ENCODE results near the gene MPPED1.

Gene MPPED1

GRCh38 chr22:43535741-43536140 is 123.9 kb downstream of the MPPED1 start:
- TF ChIP-seq ZBTB7A (IDR thresholded peaks at IDR 0.05; ENCODE audit: low read depth) (no peak), CREB1 (IDR thresholded peaks at IDR 0.05; ENCODE audit: low read depth) (no peak), TEAD4 (IDR thresholded peaks at IDR 0.05) (no peak), EGR1 (IDR thresholded peaks at IDR 0.05) (no peak), FOXM1 (IDR thresholded peaks at IDR 0.05; ENCODE audit: borderline replicate concordance, low read depth) (no peak), USF1 (IDR thresholded peaks at IDR 0.05) (no peak), REST (IDR thresholded peaks at IDR 0.05; ENCODE audit: low read depth) (no peak)

- TF ChIP-seq MAX (IDR thresholded peaks at IDR 0.05) = no peak
- TF ChIP-seq YY1 (IDR thresholded peaks at IDR 0.05; ENCODE audit: low read depth) = no peak
- TF ChIP-seq CREB1 (IDR thresholded peaks at IDR 0.05; ENCODE audit: low read depth) = no peak
- no peak for TF ChIP-seq USF1 (IDR thresholded peaks at IDR 0.05)
- no peak for TF ChIP-seq TAF1 (IDR thresholded peaks at IDR 0.05; ENCODE audit: low read depth)
- TF ChIP-seq RAD21 (IDR thresholded peaks at IDR 0.05; ENCODE audit: low read depth) = no peak
- TF ChIP-seq FOXM1 (IDR thresholded peaks at IDR 0.05; ENCODE audit: borderline replicate concordance, low read depth) = no peak
- TF ChIP-seq REST (IDR thresholded peaks at IDR 0.05; ENCODE audit: low read depth) = no peak
- TF ChIP-seq ZBTB7A (IDR thresholded peaks at IDR 0.05; ENCODE audit: low read depth) = no peak
- no peak for TF ChIP-seq EP300 (IDR thresholded peaks at IDR 0.05; ENCODE audit: borderline replicate concordance)
- TF ChIP-seq TEAD4 (IDR thresholded peaks at IDR 0.05) = no peak
- TF ChIP-seq CEBPB (IDR thresholded peaks at IDR 0.05) = no peak
- no peak for TF ChIP-seq NFIC (IDR thresholded peaks at IDR 0.05)
- TF ChIP-seq EGR1 (IDR thresholded peaks at IDR 0.05) = no peak
- TF ChIP-seq TCF12 (IDR thresholded peaks at IDR 0.05; ENCODE audit: low read depth) = no peak
Measured at GRCh38 chr22:43537019-43537585, 125.3 kb downstream of the MPPED1 start.

GRCh38 chr22:43539572-43540528 is 128.0 kb downstream of the MPPED1 start:
- no peak for TF ChIP-seq CEBPB (IDR thresholded peaks at IDR 0.05)
- TF ChIP-seq RAD21 (IDR thresholded peaks at IDR 0.05; ENCODE audit: low read depth) = no peak
- TF ChIP-seq EGR1 (IDR thresholded peaks at IDR 0.05) = no peak
- TF ChIP-seq FOXM1 (IDR thresholded peaks at IDR 0.05; ENCODE audit: borderline replicate concordance, low read depth) = no peak
- TF ChIP-seq USF1 (IDR thresholded peaks at IDR 0.05) = no peak
- TF ChIP-seq CREB1 (IDR thresholded peaks at IDR 0.05; ENCODE audit: low read depth) = no peak
- no peak for TF ChIP-seq EP300 (IDR thresholded peaks at IDR 0.05; ENCODE audit: borderline replicate concordance)
- no peak for TF ChIP-seq ZBTB7A (IDR thresholded peaks at IDR 0.05; ENCODE audit: low read depth)
- TF ChIP-seq REST (IDR thresholded peaks at IDR 0.05; ENCODE audit: low read depth) = no peak

- TF ChIP-seq TAF1 (IDR thresholded peaks at IDR 0.05; ENCODE audit: low read depth) (no peak), CREB1 (IDR thresholded peaks at IDR 0.05; ENCODE audit: low read depth) (no peak), EGR1 (IDR thresholded peaks at IDR 0.05) (no peak), TCF12 (IDR thresholded peaks at IDR 0.05; ENCODE audit: low read depth) (no peak), EP300 (IDR thresholded peaks at IDR 0.05; ENCODE audit: borderline replicate concordance) (no peak), RAD21 (IDR thresholded peaks at IDR 0.05; ENCODE audit: low read depth) (no peak), YY1 (IDR thresholded peaks at IDR 0.05; ENCODE audit: low read depth) (no peak), REST (IDR thresholded peaks at IDR 0.05; ENCODE audit: low read depth) (no peak), NFIC (IDR thresholded peaks at IDR 0.05) (no peak), ZBTB7A (IDR thresholded peaks at IDR 0.05; ENCODE audit: low read depth) (no peak), USF1 (IDR thresholded peaks at IDR 0.05) (no peak), CEBPB (IDR thresholded peaks at IDR 0.05) (no peak), TEAD4 (IDR thresholded peaks at IDR 0.05) (no peak), MAX (IDR thresholded peaks at IDR 0.05) (no peak), FOXM1 (IDR thresholded peaks at IDR 0.05; ENCODE audit: borderline replicate concordance, low read depth) (no peak)
Measured at GRCh38 chr22:43540529-43540923, 128.7 kb downstream of the MPPED1 start.
